ENCODE data around the gene DTWD1. TPM values are rescaled to one million over a fixed set of nuclear protein-coding genes. Genes with fewer than 3 reads are reported as not detected.
"Not testable (repeated sequence)": the region's sequence is repeated elsewhere in the genome, so short reads cannot be mapped to it uniquely, and the experiment has no call there.

The DTWD1 gene
- total and polyA plus RNA-seq, 2 donors: 34.7 to 73.7 TPM

DNA sequence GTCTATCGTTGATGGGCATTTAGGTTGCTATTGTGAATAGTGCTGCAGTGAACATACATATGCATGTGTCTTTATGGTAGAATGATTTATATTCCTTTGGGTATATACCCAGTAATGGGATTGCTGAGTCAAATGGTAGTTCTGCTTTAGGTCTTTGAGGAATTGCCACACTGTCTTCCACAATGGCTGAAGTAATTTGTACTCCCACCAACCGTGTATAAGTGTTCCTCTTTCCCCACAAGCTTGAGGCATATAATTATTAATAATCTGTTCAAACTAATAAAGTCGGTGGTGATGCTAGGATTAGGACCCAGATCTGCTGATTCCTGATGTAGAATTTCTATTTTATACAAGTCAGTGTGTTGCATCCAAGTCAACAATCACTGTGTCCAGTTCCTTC lies 45.6 kb downstream of the DTWD1 start:
- H3K4me1 ChIP-seq (ENCODE audit: insufficient read depth); DNase-seq (ENCODE audit: extremely low spot score); H3K27ac ChIP-seq (ENCODE audit: low read depth); H3K36me3 ChIP-seq (ENCODE audit: insufficient read depth); H3K4me3 ChIP-seq (ENCODE audit: low read depth, low read length): not testable (repeated sequence)
- WGBS: 91% methylated on average over 3 of the region's 3 CpGs

DNA sequence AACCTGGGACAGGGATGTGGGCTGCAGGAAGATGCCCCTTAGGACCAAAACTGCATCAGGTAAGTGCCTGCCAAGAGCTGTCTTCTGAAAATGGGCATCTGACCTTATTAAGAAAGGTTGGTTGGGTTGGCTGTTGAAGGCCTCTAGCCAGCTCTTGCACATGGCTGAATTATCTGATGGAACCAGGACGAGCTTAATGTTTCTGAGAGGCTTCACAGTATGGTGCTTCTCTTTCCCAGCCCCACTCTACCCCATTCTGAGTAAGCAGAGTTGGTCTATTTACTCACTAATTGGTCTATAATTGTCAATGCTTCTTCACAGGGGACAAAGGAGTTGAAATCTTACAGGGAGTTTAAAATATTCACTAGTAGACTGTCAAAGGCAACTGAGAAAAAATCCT lies 48.4 kb downstream of the DTWD1 start:
- no peak for DNase-seq (ENCODE audit: extremely low spot score)
- no peaks in the 10 kb centered on the region for H3K4me1 ChIP-seq (ENCODE audit: insufficient read depth)
- H3K36me3 ChIP-seq (ENCODE audit: insufficient read depth): no peaks in the 10 kb centered on the region
- no peak overlapping the region for H3K27ac ChIP-seq (ENCODE audit: low read depth)
- H3K4me3 ChIP-seq (ENCODE audit: low read depth, low read length): no peak overlapping the region
- WGBS: 83% methylated on average over 1 of the region's 1 CpG

DNA sequence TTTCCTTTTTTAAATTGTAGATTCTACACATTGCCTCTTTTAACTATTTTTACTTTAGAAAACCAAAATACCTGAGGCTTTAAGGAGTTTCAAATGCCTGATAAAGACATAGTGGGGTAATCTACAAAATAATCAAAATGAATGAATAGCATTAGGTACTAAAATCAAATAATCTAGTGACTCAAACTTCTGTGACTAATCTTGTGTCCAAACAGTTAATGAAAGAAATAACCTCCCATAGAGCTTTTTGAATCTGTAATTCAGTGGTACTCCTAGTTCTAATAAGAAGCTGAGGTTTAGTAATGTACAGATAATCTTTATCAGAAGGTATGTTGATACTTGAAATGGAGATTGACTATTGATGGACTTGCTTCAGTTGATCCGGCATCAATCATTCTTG lies 53.0 kb downstream of the DTWD1 start:
- WGBS: 99% methylated on average over 1 of the region's 1 CpG
- no peaks in the 10 kb centered on the region for H3K36me3 ChIP-seq (ENCODE audit: insufficient read depth)
- H3K4me3 ChIP-seq (ENCODE audit: low read depth, low read length): no peak overlapping the region
- H3K4me1 ChIP-seq (ENCODE audit: insufficient read depth): no peaks in the 10 kb centered on the region
- DNase-seq (ENCODE audit: extremely low spot score): no peak
- H3K27ac ChIP-seq (ENCODE audit: low read depth): no peak overlapping the region

DNA sequence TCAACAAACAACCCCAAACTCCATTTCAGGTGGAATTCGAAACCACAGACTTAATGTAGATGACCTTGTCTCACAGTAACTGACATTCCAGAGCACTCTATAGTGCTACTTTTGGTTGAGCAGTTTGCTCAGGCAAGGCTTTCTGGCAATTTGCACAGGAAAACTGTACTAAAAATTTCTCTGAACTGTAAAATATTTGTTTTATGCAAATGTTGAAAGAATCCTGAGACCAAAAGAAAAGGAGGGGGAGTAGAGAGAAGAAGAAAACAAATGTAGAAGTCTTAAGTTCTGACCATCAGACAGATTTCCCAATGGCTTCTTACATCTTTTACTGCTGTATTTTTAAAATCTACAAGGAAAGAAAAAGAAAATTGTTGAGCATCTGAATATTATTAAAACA lies 53.5 kb downstream of the DTWD1 start:
- no peak for DNase-seq (ENCODE audit: extremely low spot score)
- WGBS: 84% methylated on average over 1 of the region's 1 CpG
- Histone ChIP-seq H3K27ac (ENCODE audit: low read depth) (no peak overlapping the region), H3K4me1 (ENCODE audit: insufficient read depth) (no peaks in the 10 kb centered on the region), H3K4me3 (ENCODE audit: low read depth, low read length) (no peak overlapping the region), H3K36me3 (ENCODE audit: insufficient read depth) (no peaks in the 10 kb centered on the region)

DNA sequence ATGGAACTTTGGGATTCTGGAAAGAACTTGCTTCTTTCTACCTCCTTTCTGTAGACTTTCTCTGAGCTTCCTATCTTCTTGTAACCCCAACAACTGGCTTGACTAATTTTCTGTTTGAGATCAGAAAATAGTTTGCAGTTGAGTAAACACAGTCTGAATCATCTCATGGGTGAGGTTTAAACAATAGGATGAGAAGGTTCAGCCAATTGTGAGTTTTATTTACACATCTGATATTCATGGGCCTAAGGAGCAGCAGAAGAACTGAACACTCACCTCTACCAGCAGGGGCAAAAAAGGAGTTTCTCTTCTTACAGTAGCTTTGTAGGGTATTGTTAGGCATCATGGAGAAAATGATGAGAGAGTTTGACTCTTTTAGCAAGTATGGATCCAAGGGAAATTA lies 54.2 kb downstream of the DTWD1 start:
- Histone ChIP-seq H3K4me3 (ENCODE audit: low read depth, low read length) (no peak overlapping the region), H3K4me1 (ENCODE audit: insufficient read depth) (no peaks in the 10 kb centered on the region), H3K36me3 (ENCODE audit: insufficient read depth) (no peaks in the 10 kb centered on the region), H3K27ac (ENCODE audit: low read depth) (no peak overlapping the region)
- no peak for DNase-seq (ENCODE audit: extremely low spot score)

DNA sequence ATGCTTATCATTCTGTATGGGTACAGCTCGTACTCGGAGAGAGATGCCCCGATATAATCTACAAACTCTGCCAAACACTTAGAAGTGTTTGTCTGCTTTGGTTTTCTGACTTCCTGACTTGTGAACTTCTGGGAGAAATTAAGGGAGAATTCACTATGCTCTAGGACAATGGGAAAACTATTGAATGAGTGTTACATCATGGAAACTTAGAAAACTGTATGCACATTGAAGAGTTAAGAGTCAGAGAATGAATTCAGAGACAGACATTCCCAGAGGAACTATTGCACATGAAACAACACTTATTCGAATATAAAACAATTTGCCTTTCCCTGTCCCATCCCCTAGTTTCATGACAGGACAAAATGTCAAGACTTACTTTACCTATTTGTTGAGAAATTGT lies 57.8 kb downstream of the DTWD1 start:
- no peaks in the 10 kb centered on the region for H3K4me1 ChIP-seq (ENCODE audit: insufficient read depth)
- 75% methylated on average over 4 of the region's 4 CpGs for WGBS
- no peak for DNase-seq (ENCODE audit: extremely low spot score)
- no peak overlapping the region for H3K4me3 ChIP-seq (ENCODE audit: low read depth, low read length)
- H3K27ac ChIP-seq (ENCODE audit: low read depth): no peak overlapping the region
- no peaks in the 10 kb centered on the region for H3K36me3 ChIP-seq (ENCODE audit: insufficient read depth)

DNA sequence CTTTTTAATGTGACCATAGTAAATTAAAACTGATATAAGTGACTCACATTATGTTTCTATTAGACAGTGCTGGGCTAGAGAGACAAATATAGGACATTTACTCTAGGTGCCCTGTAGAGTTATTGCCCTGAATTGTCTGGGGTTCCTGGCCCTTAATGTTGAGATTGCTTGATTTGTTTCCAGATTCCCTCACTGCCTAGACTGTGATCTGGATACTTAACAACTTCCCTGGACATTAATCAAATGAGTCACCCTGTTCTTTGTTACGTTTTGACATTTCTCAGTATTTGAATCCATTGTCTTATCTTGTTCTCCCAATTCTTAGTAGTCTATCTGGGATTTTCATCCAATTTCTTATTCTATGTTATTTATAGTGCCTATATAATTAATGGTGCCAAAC lies 65.8 kb downstream of the DTWD1 start:
- peaks cover 2% of the 10 kb centered on the region for H3K4me1 ChIP-seq (ENCODE audit: insufficient read depth)
- 52% methylated on average over 1 of the region's 1 CpG for WGBS

DNA sequence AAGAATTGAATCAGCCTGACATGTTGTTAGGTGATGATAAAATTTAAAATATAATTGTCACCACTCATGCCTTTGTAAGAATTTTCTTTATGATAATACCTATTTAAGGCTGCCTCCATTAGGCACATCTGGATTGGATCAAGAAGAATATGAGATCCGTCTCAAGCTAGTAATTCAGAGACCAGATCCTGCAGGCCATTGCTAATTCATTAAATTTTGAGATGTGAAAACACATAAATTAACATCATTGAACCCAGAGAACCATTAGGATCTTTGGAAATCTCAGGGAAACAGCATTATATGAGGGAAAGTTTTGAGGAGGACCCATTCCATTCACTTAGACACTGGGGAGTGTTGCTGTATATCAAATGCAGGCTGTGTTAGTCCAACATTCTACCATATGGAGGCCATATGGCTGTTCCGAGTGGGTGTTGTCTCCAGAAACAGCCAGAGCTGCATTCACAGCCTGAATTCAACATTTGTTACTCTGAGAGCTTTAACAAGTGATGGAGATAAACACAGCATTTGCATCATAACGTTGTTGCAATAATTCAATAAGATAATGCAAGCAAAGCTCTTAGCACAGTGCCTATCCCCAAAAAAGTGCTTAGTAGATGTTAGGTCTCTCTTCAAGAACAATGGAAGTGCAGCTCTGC lies 67.4 kb downstream of the DTWD1 start:
- 68% methylated on average over 3 of the region's 3 CpGs for WGBS
- no peak overlapping the region for H3K27ac ChIP-seq (ENCODE audit: low read depth)
- peaks cover 2% of the 10 kb centered on the region for H3K4me1 ChIP-seq (ENCODE audit: insufficient read depth)
- DNase-seq (ENCODE audit: extremely low spot score): no peak
- no peak overlapping the region for H3K4me3 ChIP-seq (ENCODE audit: low read depth, low read length)
- no peaks in the 10 kb centered on the region for H3K36me3 ChIP-seq (ENCODE audit: insufficient read depth)

More for the DNA sequence above, 65.8 kb downstream of the DTWD1 start:
- H3K27ac ChIP-seq (ENCODE audit: low read depth): no peak overlapping the region
- H3K4me3 ChIP-seq (ENCODE audit: low read depth, low read length): no peak overlapping the region
- H3K36me3 ChIP-seq (ENCODE audit: insufficient read depth): no peaks in the 10 kb centered on the region
- DNase-seq (ENCODE audit: extremely low spot score): no peak

DNA sequence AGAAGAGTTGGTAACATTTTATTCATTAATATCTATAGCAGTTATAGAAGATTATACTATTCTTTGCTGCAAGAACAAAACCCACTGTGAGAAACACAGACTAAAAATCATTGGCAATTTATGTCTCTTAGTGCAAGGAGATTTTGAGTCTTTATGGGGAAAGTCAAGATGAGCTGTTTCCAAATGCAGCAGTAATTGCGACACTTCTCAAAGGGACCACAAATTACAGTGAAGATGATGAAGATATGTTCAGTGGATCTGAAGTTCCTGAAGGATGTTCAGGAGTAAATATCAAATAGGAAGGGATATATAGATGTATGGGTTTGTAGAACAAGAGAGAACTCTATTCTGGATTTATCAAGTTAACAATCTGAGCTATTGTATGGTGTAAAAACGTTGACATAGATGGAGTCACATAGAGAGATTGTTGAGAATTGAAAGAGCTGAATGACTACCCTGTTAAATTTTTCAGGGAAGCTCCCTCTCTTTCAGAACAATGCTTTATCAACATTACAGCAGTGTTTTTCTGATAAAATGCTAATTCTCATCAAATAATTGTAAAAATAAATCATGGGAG lies 71.8 kb downstream of the DTWD1 start:
- no peak for DNase-seq (ENCODE audit: extremely low spot score)
- H3K4me1 ChIP-seq (ENCODE audit: insufficient read depth): no peaks in the 10 kb centered on the region
- H3K4me3 ChIP-seq (ENCODE audit: low read depth, low read length): no peak overlapping the region
- H3K36me3 ChIP-seq (ENCODE audit: insufficient read depth): no peaks in the 10 kb centered on the region
- no peak overlapping the region for H3K27ac ChIP-seq (ENCODE audit: low read depth)
- 54% methylated on average over 2 of the region's 2 CpGs for WGBS

DNA sequence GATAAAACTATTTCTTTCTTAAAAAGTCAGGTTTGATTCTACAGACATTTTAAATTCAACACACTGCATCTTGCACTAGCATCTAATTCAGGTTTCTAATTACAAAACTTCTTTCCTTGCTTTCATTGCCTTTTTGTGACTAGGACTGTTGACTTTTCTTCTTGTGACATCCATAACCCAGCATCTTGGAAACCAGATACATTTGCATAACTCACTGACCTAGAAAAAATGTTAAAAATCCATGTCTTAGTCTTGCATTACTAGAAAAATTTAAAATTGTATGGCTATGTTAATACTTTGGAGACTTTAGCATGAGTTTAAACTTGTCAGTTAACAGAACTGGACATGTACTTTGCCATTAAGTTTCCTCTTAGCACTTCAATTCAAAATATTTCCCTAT lies 72.7 kb downstream of the DTWD1 start:
- H3K27ac ChIP-seq (ENCODE audit: low read depth): no peak overlapping the region
- H3K4me1 ChIP-seq (ENCODE audit: insufficient read depth): no peaks in the 10 kb centered on the region
- no peak for DNase-seq (ENCODE audit: extremely low spot score)
- H3K36me3 ChIP-seq (ENCODE audit: insufficient read depth): no peaks in the 10 kb centered on the region
- no peak overlapping the region for H3K4me3 ChIP-seq (ENCODE audit: low read depth, low read length)

DNA sequence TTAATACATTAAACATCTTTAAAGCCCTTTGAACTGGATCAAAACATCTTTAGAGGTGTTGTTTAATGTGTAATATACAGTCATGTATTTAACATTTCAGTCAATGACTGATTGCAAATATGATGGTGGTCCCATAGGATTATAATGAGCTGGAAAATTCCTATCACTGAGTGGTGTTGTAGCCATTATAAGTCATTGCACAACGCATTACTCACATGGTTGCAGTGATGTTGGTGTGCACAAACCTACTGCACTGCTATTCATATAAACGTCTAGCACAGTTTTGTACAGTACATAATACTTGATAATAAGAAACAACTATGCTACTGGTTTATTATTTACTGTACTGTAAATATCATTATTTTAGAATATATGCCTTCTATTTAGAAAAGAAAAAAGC lies 75.6 kb downstream of the DTWD1 start:
- no peak for DNase-seq (ENCODE audit: extremely low spot score)
- no peaks in the 10 kb centered on the region for H3K36me3 ChIP-seq (ENCODE audit: insufficient read depth)
- no peak overlapping the region for H3K27ac ChIP-seq (ENCODE audit: low read depth)
- 91% methylated on average over 2 of the region's 2 CpGs for WGBS
- no peaks in the 10 kb centered on the region for H3K4me1 ChIP-seq (ENCODE audit: insufficient read depth)
- no peak overlapping the region for H3K4me3 ChIP-seq (ENCODE audit: low read depth, low read length)

DNA sequence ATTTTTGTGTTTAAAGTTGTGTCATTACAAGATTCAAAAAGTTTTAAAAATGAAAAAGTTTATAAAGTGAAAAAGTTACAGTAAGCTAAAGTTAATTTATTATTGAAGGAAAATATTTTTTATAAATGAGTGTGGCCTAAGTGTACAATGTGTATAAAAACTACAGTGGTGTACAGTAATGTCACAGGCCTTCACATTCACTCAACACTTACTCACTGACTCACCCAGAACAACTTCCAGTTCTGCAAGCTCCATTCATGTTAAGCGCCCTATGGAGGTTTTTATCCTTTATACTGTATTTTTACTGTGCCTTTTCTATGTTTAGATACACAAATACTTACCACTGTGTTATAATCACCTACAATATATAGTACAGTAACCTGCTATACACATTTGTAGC lies 76.3 kb downstream of the DTWD1 start:
- no peak overlapping the region for H3K4me3 ChIP-seq (ENCODE audit: low read depth, low read length)
- H3K27ac ChIP-seq (ENCODE audit: low read depth): no peak overlapping the region
- no peaks in the 10 kb centered on the region for H3K4me1 ChIP-seq (ENCODE audit: insufficient read depth)
- H3K36me3 ChIP-seq (ENCODE audit: insufficient read depth): no peaks in the 10 kb centered on the region
- 95% methylated on average over 1 of the region's 1 CpG for WGBS
- no peak for DNase-seq (ENCODE audit: extremely low spot score)

DNA sequence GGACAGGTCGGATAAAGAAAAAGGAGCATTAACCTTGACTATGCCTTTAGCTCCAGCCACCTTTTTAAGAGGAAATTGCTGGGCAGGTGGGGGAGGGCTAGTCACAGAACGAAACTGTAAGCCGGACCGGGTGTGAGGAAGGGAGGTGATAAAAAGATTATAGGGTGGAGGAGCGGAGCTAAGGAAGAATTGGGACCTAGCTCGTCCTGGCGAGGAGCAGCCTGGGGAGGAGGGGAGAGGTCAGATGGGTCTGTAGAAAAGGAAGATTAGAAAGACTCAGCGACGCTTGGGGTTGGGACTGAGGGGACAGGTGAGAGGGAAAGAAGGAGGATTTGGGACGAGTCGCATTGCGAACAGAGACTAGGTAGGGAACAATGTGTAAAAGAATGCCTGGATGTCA lies 82.1 kb downstream of the DTWD1 start:
- not testable (repeated sequence) for H3K36me3 ChIP-seq (ENCODE audit: insufficient read depth)

More for the DNA sequence above, 82.1 kb downstream of the DTWD1 start:
- H3K4me3 ChIP-seq (ENCODE audit: low read depth, low read length); DNase-seq (ENCODE audit: extremely low spot score); H3K4me1 ChIP-seq (ENCODE audit: insufficient read depth); H3K27ac ChIP-seq (ENCODE audit: low read depth): not testable (repeated sequence)
- 83% methylated on average over 12 of the region's 12 CpGs for WGBS
